Medulla oblongata (tissue), 1 donor: ENCODE data around the gene C16orf86.

Experiments used
- DNase-seq: peaks from one replicate; pipeline ENCODE4 v3.0.0-alpha.2; 2015; ENCODE audit errors: extremely low spot score

Gene C16orf86, protein sequence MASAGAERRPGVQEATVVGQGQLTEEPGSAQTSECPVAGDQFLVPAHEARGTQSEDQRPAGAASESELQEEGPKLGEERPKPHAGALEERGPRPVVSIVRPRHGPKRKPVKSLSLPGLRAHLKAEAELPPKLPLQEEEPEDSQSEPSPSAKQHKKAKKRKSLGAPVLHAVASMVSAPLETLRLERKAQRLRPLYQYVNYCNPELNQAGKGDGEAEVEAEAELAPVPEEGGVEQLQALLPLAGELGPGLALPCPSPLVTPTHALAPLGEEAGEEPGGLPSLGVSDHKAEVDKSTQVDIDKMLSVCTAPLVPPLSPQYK

DNA sequence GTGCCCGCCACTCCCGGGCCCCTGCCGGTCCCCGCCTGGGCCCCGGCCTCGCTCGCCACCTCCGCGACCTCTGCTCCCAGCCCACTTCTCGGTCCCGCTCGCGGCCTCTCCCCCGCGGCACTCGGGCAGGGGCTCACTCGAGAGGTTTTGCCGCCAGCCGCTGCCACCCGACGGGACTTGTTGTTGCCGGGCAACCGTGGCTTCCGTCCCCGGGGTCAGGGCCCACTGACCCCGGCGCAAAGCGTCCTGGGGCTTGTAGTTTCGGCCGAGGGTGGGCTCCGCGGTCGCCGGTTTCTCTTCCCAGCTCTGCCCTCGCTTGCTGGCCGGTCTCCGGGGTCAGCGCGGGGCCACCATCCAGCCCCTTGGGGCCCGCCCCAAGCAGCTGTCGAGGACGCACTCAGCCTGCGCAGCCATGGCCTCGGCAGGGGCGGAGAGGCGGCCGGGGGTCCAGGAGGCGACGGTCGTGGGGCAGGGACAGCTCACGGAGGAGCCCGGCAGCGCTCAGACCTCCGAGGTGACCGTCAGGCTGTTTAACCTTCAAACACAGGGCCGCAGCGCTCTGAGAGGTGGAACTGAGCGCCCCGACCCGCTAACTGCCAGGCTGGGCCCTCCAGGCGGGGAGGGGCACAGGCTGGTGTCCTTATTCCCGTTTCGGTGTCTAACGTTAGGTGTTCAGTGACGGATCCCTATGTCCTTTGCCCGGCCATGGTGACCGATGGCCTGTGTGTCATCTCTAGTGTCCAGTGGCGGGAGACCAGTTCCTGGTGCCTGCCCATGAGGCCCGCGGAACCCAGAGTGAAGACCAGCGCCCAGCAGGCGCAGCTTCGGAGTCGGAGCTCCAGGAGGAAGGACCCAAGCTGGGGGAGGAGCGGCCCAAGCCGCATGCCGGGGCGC is at the start of gene C16orf86, which contains the start of gene ENKD1:
Gene C16orf86, plus strand, starts transcription at position 256 of the 894 bp plus-strand sequence. Its CDS starts 157 bp downstream, at position 413.
Gene ENKD1, minus strand, starts transcription at position 192 of the 894 bp plus-strand sequence. CDS start 308 bp downstream, outside the sequence.
- DNase-seq = peak; percentile 91

GRCh38 chr16:67628216-67628615 is 38.4 kb upstream of the C16orf86 start:
- DNase-seq = no peak

DNA sequence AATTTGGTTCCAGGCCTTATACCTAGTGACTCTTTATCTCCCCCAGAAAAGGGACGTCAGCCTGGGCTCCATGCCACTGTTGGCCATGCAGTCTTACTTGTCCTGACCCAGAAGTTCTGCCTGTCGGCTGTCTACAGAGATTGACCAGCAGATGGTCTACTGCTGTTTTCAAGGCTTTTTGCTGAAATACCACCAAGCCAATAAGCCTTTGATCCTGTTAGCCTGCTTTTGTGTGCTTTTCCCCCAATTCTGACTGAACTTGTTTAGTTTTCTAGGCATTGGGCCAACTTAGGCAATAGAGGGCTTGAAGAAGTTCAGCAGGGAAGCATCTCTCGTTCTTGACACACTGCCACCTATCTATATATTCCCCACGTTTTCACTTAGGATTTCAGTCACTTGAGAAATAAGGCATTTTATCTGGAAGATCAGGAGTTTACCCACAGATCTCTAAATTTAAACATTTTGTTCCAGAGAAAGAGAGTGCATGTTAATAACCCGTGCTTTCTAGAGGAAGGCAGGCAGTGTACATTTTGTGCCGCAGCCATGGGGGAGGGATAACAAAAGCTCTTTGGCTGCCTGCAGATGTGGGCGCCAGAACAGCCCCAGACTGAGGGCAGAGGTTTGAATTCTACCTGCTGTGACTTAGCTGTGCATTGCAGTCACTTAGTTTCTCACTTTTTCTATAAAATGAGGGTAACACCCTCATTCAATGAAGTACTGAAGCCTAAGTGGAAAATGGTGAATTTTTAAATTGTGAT is 34.0 kb upstream of the C16orf86 start:
- DNase-seq = peak; percentile 11

GRCh38 chr16:67636713-67637112 is 29.9 kb upstream of the C16orf86 start:
- no peak for DNase-seq

DNA sequence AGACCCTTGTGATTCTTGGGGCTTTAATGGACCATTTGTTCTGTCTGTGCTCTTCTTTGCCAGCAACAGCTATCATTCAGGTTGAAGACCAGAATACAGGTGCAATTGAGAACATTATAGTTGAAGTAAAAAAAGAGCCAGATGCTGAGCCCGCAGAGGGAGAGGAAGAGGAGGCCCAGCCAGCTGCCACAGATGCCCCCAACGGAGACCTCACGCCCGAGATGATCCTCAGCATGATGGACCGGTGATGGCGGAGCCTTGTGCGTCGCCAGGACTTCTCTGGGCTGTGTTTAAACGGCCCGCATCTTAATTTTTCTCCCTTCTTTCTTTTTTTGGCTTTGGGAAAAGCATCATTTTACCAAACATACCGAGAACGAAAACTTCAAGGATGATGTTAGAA is 29.0 kb upstream of the C16orf86 start:
- DNase-seq = no peak

DNA sequence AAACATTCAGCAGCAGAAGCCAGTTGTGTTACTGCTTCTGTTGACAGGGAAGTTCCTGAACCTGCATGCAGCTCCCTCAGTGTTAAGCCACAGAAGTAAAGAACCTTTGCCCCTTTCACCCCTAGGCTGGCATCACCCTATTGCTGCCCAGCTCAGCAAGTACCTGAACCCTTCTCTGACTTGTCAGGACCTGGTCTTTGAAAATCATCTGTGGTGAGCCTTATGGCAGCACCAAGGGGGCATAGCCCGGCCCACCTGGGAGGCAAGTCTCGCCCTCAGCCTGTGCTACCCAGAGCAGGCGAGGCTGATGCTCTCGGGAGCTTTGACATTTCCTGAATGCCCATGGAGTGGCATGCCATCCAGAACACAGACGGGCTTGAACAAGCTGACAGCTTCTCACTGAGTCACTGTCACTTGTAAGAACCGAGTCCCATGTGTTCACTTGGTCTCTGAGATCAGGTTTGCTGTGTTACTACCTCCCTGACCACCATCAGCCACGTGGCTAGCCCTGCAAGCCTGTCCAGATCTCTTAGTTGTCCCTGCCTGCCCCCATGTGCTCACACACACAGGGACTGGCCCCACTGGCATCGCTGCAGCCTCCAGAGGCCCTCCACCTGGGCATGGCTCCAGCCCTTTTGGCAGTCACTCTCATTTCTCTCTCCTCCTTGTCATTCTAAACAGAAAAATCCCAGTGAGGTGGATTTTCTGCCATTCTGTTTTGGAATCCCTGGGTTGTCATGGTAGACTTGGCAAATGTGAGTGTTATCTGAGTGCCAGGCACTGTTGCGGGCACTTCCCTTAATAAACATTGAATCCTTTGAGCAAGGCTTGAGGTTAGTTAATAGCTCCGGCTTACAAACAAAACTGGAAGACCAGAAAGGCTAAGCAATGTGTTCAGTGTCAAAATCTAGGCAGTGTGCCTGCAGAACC is 24.6 kb upstream of the C16orf86 start:
- DNase-seq = peak; percentile 87

DNA sequence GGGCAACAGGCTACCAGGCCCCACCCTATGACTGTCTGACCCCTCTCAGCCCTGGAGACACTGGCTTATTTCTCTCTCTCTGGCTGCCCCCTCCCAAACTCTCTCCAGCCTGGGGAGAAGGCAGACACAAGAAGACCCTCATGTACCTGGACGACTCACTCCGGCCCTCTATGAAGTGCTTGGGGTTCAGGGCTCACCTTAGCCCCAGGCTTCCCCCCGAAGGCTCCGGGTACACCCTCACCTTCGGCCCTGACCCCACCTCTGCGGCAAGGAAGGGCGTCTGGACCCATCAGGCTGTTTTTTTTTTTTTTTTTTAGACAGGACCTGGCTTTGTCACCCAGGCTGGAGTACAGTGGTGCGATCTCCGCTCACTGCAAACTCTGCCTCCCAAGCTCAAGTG is 22.6 kb upstream of the C16orf86 start:
- no peak for DNase-seq

- no peak for DNase-seq
Observed at GRCh38 chr16:67645397-67646121, 21.1 kb upstream of the C16orf86 start.

GRCh38 chr16:67647111-67647651 is 19.4 kb upstream of the C16orf86 start:
- DNase-seq = no peak

DNA sequence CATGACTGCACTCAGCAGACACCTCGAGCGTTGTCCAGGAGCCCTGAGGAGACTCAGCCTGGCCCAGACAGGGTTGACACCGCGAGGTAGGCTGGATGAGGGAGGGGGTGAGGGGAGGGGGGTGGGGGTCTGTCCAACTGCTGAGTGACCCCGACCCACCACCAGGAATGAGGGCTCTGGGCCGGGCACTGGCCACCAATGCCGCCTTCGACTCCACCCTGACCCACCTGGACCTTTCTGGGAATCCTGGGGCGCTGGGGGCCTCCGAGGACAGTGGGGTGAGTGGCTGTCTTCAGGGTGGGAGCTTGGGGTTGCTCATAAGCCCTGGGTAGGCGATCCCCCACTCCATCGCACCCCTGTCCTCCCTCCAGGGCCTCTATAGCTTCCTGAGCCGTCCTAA is 18.9 kb upstream of the C16orf86 start:
- no peak for DNase-seq

DNA sequence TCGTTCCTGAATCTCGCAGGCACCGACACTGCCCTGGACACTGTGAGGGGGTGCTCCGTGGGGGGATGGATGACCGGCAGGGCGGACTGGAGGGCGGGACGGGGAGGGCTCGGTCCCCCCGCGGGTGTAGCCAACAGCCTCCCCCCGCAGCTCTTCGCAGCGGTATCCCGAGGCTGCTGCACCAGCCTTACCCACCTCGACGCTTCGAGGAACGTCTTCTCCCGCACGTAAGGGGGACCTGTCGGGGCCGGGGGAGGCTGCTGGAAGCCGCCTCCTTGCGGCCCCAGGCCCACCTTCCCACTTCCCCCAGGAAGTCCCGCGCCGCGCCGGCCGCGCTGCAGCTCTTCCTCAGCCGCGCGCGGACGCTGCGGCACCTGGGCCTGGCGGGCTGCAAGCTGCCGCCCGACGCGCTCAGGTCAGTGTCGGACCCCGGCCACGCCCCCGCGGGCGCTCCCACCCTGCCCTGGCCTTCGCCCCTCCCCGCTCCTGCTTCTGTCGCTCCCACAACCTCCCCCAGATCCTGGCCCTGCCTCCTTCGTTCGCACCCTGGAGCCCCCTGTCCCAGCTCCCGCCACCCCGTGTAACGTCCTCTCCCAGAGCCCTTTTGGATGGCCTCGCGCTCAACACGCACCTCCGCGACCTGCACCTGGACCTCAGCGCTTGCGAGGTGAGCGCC is 18.4 kb upstream of the C16orf86 start:
- no peak for DNase-seq

DNA sequence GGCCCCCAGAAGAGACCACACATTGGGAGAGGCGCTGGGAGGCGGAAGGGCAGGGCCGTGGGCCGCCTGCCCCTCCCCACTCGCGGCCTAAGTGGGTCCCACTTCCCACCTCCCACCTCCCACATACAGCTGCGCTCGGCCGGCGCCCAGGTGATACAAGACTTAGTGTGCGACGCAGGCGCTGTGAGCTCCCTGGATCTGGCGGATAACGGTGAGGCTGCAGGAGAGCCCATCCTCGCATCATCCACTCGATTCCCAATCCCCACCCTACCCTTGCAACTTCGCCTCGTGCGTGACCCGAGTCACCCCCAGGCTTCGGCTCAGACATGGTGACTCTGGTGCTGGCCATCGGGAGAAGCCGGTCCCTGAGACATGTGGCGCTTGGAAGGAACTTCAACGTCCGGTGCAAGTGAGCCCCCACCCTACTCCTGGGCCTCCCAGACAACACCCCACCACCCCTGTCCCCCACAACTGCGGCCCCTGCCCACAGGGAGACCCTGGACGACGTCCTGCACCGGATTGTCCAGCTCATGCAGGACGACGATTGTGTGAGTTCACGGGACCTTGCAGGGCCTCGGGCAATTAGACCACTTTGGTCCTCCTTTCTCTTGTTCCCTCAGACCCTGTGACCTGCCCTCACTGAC is 17.7 kb upstream of the C16orf86 start:
- DNase-seq = no peak

DNA sequence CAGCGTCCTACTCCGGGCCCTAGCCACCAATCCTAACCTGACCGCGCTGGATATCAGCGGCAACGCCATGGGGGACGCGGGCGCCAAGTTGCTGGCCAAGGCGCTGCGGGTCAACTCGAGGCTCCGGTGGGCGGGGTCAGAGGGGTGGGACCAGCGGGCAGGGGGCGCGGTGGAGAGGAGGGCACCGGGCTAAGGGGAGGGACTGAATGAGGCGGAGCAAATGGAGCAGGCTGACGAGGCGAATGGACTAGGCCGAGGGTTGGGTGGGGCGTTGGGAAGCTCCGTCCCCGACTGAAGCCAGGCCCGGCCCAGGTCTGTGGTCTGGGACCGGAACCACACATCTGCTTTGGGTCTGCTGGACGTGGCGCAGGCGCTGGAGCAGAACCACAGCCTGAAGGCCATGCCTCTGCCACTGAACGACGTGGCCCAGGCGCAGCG is 17.1 kb upstream of the C16orf86 start:
- no peak for DNase-seq

- no peak for DNase-seq
Observed at GRCh38 chr16:67650023-67650422, 16.6 kb upstream of the C16orf86 start.

DNA sequence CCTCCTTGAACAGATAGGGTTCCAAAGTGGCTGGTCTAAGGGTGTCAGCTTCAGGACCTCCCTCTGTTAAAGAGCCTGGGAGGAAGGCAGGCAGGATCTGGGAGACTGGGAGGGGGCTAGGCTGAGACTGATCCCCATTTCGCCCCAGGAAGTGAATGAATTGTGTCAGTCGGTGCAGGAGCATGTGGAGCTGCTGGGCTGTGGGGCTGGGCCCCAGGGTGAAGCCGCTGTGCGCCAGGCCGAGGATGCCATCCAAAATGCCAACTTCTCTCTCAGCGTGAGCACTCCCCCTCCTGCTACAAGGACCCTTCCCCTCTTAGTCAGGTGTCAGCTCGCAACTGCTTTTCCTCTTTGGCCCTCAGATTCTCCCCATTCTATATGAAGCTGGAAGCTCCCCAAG is 15.6 kb upstream of the C16orf86 start:
- DNase-seq = no peak

DNA sequence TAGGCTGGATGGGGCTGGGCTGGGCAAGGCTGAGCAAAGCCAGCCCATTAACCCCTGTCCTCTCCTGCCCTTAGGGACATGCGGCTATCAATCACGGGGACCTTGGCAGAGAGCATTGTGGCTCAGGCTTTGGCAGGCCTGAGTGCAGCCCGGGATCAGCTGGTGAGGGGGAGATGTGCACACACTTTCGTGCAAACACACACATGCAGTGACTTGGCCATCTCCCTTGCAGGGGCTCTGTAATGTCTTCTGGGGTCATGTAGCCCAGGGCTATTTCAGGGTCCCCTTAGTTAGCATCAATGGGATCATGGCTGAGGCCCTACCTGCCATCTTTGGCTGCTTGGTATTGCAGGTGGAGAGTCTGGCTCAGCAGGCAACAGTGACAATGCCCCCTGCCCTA is 14.8 kb upstream of the C16orf86 start:
- DNase-seq = no peak

DNA sequence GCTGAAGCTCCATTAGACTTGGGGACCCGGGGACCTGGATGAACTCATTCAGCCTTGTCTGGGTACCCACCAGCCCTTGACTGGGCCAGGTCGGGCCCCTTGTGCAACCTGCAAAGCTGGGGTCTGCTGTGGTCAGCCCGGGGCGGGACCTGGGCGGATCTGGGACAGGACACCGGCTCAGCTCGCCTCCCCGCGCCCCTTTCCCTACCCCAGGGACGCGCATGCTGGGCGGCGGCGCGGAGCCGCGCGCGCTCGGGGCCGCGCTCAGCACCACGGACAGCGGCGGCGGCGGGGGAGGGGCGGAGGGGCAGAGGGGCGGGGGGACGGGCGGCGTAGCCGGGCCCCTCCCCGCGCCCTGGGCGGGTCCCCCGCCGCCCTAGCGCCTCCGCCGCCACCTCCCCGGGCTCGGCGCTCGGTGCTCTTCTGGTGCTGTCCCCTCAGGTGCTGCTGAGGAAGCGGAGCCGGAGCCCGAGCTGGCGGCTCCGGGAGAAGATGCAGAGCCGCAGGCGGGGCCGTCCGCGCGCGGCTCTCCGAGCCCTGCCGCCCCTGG is 14.0 kb upstream of the C16orf86 start:
- DNase-seq = no peak

- no peak for DNase-seq
Observed at GRCh38 chr16:67653128-67653788, 13.4 kb upstream of the C16orf86 start.
